TTC549 (cell line): Measurements from ENCODE around the gene ZNF462.

Source experiments
- FAIRE-seq: peaks from 2 replicates; lab custom pipeline; 2012; peaks lifted over from hg19 to GRCh38; lab: Jason Lieb, UNC

The ZNF462 gene

GRCh38 chr9:107008011-107008410 lies 145.0 kb downstream of the ZNF462 start:
- FAIRE-seq, result no peak

GRCh38 chr9:107008447-107008846 lies 145.5 kb downstream of the ZNF462 start:
- no peak for FAIRE-seq

GRCh38 chr9:107016383-107016782 lies 153.4 kb downstream of the ZNF462 start:
- no peak for FAIRE-seq

GRCh38 chr9:107018861-107019545 lies 156.0 kb downstream of the ZNF462 start:
- FAIRE-seq, result no peak

- no peak for FAIRE-seq
These were observed 157.1 kb downstream of the ZNF462 start for GRCh38 chr9:107020040-107020530.

GRCh38 chr9:107024193-107024592 lies 161.2 kb downstream of the ZNF462 start:
- no peak for FAIRE-seq

- FAIRE-seq, result no peak
These were observed 162.5 kb downstream of the ZNF462 start for GRCh38 chr9:107025260-107026035.

- no peak for FAIRE-seq
These were observed 166.2 kb downstream of the ZNF462 start for GRCh38 chr9:107029146-107029545.

- FAIRE-seq, result no peak
These were observed 171.0 kb downstream of the ZNF462 start for GRCh38 chr9:107033966-107034365.

GRCh38 chr9:107034831-107035230 lies 171.9 kb downstream of the ZNF462 start:
- FAIRE-seq, result no peak

GRCh38 chr9:107036367-107036766 lies 173.4 kb downstream of the ZNF462 start:
- no peak for FAIRE-seq

- FAIRE-seq, result no peak
These were observed 176.6 kb downstream of the ZNF462 start for GRCh38 chr9:107039542-107039941.

- FAIRE-seq, result no peak
These were observed 179.6 kb downstream of the ZNF462 start for GRCh38 chr9:107042606-107043005.

GRCh38 chr9:107043886-107044285 lies 180.9 kb downstream of the ZNF462 start:
- no peak for FAIRE-seq

GRCh38 chr9:107044872-107045271 lies 181.9 kb downstream of the ZNF462 start:
- FAIRE-seq, result no peak

GRCh38 chr9:107046692-107047091 lies 183.7 kb downstream of the ZNF462 start:
- FAIRE-seq, result no peak

GRCh38 chr9:107049046-107049802 lies 186.3 kb downstream of the ZNF462 start:
- no peak for FAIRE-seq

- FAIRE-seq, result no peak
These were observed 186.8 kb downstream of the ZNF462 start for GRCh38 chr9:107049803-107050184.

- FAIRE-seq, result no peak
These were observed 188.4 kb downstream of the ZNF462 start for GRCh38 chr9:107051392-107051791.

- no peak for FAIRE-seq
These were observed 191.2 kb downstream of the ZNF462 start for GRCh38 chr9:107054146-107054545.

- FAIRE-seq, result no peak
These were observed 196.3 kb downstream of the ZNF462 start for GRCh38 chr9:107059220-107059619.

GRCh38 chr9:107060062-107060461 lies 197.1 kb downstream of the ZNF462 start:
- no peak for FAIRE-seq
